Panc1 (cell line): ENCODE measurements around the gene ARPC2. TPM values are rescaled to one million over a fixed set of nuclear protein-coding genes. Genes with fewer than 3 reads are reported as not detected.

Experiments used
- ATAC-seq: fragments of 200-7000 bp; cut with Tn5 transposase; 2 replicates; pipeline ENCODE4 v1.9.1; 2020; ENCODE audit warnings: mild to moderate bottlenecking, moderate library complexity
- BruUV-seq: library from RNA; stranded (reverse); fragments of 400-500 nt; replicated peaks from 2 replicates; lab custom pipeline; 2021; lab: Mats Ljungman, UMichigan
- CTCF ChIA-PET: fragments of 300-600 bp; sonication (Branson Sonifier 250); formaldehyde crosslinking; loops from one replicate; lab custom pipeline; 2022; ENCODE audit warnings: antibody characterized with exemption; lab: Charles Lee
- POLR2A ChIA-PET: fragments of 300-600 bp; sonication (Branson Sonifier 250); formaldehyde crosslinking; loops from one replicate; lab custom pipeline; 2022; ENCODE audit warnings: antibody characterized with exemption; lab: Charles Lee
- DNase-seq: peaks from one replicate; pipeline ENCODE4 v3.0.0-alpha.2; 2010; ENCODE audit warnings: low read depth, low spot score
- H3K27ac ChIP-seq: 2 replicates; pipeline ENCODE4 v1.5.1; 2011; ENCODE audit warnings: mild to moderate bottlenecking, low read length, inconsistent platforms
- H3K27me3 ChIP-seq: fragments of 200-500 bp; sonication (Bioruptor generic); 2 replicates; pipeline ENCODE4 v1.6.0; 2014; ENCODE audit warnings: low read length, inconsistent platforms; ENCODE audit not compliant: control insufficient read depth, insufficient read depth
- H3K36me3 ChIP-seq: fragments of 200-500 bp; sonication (Bioruptor generic); 2 replicates; pipeline ENCODE4 v1.5.1; 2014; ENCODE audit warnings: inconsistent platforms, mild to moderate bottlenecking, low read length, moderate library complexity; ENCODE audit not compliant: control insufficient read depth, insufficient read depth
- H3K4me1 ChIP-seq: 2 replicates; pipeline ENCODE4 v1.5.1; 2011; ENCODE audit warnings: inconsistent platforms, mild to moderate bottlenecking, low read length, moderate library complexity; ENCODE audit not compliant: control insufficient read depth, insufficient read depth
- H3K4me3 ChIP-seq, 2 experiments: 2 replicates each; pipeline ENCODE4 v1.5.1; 2011 to 2012; ENCODE audit warnings: low read depth in 2 of 2, low read length in 2 of 2, mild to moderate bottlenecking in 2 of 2, inconsistent platforms in 1 of 2, moderate library complexity in 1 of 2
- H3K9me3 ChIP-seq: fragments of 200-500 bp; sonication (Bioruptor generic); 2 replicates; pipeline ENCODE4 v1.5.1; 2014; ENCODE audit warnings: low read depth, mild to moderate bottlenecking, inconsistent platforms, low read length, moderate library complexity; ENCODE audit not compliant: control insufficient read depth, insufficient read depth
- CTCF ChIP-seq: fragments of 450-650 bp; IDR thresholded peaks from 2 replicates; pipeline ENCODE4 v1.5.1; 2017; ENCODE audit warnings: mild to moderate bottlenecking
- POLR2AphosphoS5 ChIP-seq: IDR thresholded peaks from 2 replicates; pipeline ENCODE4 v1.6.1; 2012; ENCODE audit warnings: mild to moderate bottlenecking, low read depth, low read length, moderate library complexity
- REST ChIP-seq, 2 experiments: IDR thresholded peaks; 2 replicates each; pipeline ENCODE4 v1.6.1; 2011 to 2012; ENCODE audit warnings: low read depth in 2 of 2, control low read depth in 1 of 2, low read length in 1 of 2, mild to moderate bottlenecking in 1 of 2, moderate library complexity in 1 of 2; ENCODE audit not compliant: insufficient read depth in 1 of 2
- SIN3A ChIP-seq: IDR thresholded peaks from 2 replicates; pipeline ENCODE4 v1.6.1; 2012; ENCODE audit warnings: low read depth, mild to moderate bottlenecking, low read length, moderate library complexity, borderline replicate concordance; ENCODE audit not compliant: insufficient read depth
- TCF7L2 ChIP-seq: IDR thresholded peaks from 2 replicates; pipeline ENCODE4 v1.6.1; 2011; ENCODE audit warnings: mild to moderate bottlenecking, low read depth, low read length, inconsistent platforms
- in situ Hi-C: cut with HindIII; loops from 2 replicates; pipeline ENCODE4 v1.10.0; 2016; ENCODE audit warnings: low sequenced_read_pairs, low pct_unique_long_range_greater_than_20kb
- intact Hi-C: fragments of 100-400 bp; cut with micrococcal nuclease; formaldehyde crosslinking; loops from one replicate; pipeline ENCODE4 v1.10.0; 2022; ENCODE audit not compliant: unreplicated experiment
- total RNA-seq: library from RNA; stranded (reverse); gene quantifications from one replicate; pipeline ENCODE4 v1.2.1, GENCODE V29; 2021; ENCODE audit not compliant: unreplicated experiment

The ARPC2 gene
- total RNA-seq, 1 experiment from 2014 or later, result 248 TPM

- H3K4me3 ChIP-seq, result no peak overlapping the region
- peaks cover 2% of the 10 kb centered on the region for H3K36me3 ChIP-seq
- ChIA-PET CTCF (no interaction called here), POLR2A (no interaction called here)
- no peak overlapping the region for H3K27ac ChIP-seq
- no peaks in the 10 kb centered on the region for H3K27me3 ChIP-seq
- no peak for ATAC-seq
- no TSS peak for BruUV-seq
- no peak for TF ChIP-seq TCF7L2
- TF ChIP-seq CTCF, result no peak
- no peak for TF ChIP-seq POLR2AphosphoS5
- TF ChIP-seq SIN3A, result no peak
- no peak for DNase-seq
- H3K4me1 ChIP-seq, result peaks cover 9% of the 10 kb centered on the region
- no peaks in the 10 kb centered on the region for H3K9me3 ChIP-seq
- in situ Hi-C loops (no loop called here), intact Hi-C loops (no loop called here)
Measured at GRCh38 chr2:218276986-218277755, 60.2 kb downstream of the ARPC2 start.

GRCh38 chr2:218277921-218278320 is 60.9 kb downstream of the ARPC2 start:
- Histone ChIP-seq H3K27ac (no peak overlapping the region), H3K36me3 (peaks cover 2% of the 10 kb centered on the region), H3K9me3 (no peaks in the 10 kb centered on the region), H3K27me3 (no peaks in the 10 kb centered on the region), H3K4me1 (peaks cover 2% of the 10 kb centered on the region; the same call in 1 of the 2 replicates), H3K4me3 (no peak overlapping the region)
- DNase-seq (no peak), ATAC-seq (no peak)
- in situ Hi-C loops (no loop called here), intact Hi-C loops (no loop called here)
- no TSS peak for BruUV-seq
- ChIA-PET POLR2A (no interaction called here), CTCF (no interaction called here)
- TF ChIP-seq POLR2AphosphoS5, result no peak
- no peak for TF ChIP-seq SIN3A
- no peak for TF ChIP-seq TCF7L2
- no peak for TF ChIP-seq CTCF
- no peak for TF ChIP-seq REST (IDR thresholded peaks at IDR 0.05; ENCODE audit: insufficient read depth in 1 of 2, low read depth in 2 of 2, low read length in 1 of 2)
